Measurements from ENCODE around the gene ZNF107.

DNA sequence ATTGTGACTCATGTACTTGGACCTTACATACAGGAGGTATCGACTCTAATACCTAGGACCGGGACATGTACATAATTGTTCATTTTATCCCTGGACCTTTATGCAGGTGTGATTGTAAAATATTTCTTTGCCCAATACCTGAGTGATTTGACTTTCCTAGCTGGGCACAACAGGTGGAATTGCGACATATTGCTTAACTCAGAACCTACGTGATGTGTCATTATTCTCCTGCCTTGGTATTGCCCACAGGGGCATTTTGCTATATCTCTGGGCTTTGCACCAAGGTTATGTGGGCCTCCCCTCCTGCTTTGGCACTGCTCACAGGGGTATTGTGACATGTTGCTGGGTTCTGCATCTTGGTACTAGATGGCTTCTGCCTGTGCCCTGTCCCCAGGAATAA, 23.9 kb upstream of the ZNF107 start:
- no peak for TF ChIP-seq EZH2phosphoT487 (IDR thresholded peaks at IDR 0.05; ENCODE audit: borderline replicate concordance, low read length)
- TF ChIP-seq, protein P1, sequence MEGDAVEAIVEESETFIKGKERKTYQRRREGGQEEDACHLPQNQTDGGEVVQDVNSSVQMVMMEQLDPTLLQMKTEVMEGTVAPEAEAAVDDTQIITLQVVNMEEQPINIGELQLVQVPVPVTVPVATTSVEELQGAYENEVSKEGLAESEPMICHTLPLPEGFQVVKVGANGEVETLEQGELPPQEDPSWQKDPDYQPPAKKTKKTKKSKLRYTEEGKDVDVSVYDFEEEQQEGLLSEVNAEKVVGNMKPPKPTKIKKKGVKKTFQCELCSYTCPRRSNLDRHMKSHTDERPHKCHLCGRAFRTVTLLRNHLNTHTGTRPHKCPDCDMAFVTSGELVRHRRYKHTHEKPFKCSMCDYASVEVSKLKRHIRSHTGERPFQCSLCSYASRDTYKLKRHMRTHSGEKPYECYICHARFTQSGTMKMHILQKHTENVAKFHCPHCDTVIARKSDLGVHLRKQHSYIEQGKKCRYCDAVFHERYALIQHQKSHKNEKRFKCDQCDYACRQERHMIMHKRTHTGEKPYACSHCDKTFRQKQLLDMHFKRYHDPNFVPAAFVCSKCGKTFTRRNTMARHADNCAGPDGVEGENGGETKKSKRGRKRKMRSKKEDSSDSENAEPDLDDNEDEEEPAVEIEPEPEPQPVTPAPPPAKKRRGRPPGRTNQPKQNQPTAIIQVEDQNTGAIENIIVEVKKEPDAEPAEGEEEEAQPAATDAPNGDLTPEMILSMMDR (IDR thresholded peaks at IDR 0.05; ENCODE audit: low read depth, low read length, poor library complexity, severe bottlenecking): no peak

Data from DOHH2 (cell line).